Fibroblast of skin of scalp (primary cell): ENCODE data around the gene AKAP6.
"Not testable (repeated sequence)": the region's sequence is repeated elsewhere in the genome, so short reads cannot be mapped to it uniquely, and the experiment has no call there.

ENCODE experiments used
- DNase-seq: peaks from one replicate; pipeline ENCODE4 v3.0.0-alpha.2; 2013

AKAP6 gene

GRCh38 chr14:32370714-32371113 lies 41.6 kb downstream of the AKAP6 start:
- peak; percentile 79 for DNase-seq

- DNase-seq = peak; percentile 96
These were observed 43.1 kb downstream of the AKAP6 start for GRCh38 chr14:32372154-32372553.

- not testable (repeated sequence) for DNase-seq
These were observed 44.1 kb downstream of the AKAP6 start for GRCh38 chr14:32373174-32373573.

GRCh38 chr14:32374155-32374554 lies 45.1 kb downstream of the AKAP6 start:
- peak; percentile 17 for DNase-seq

- no peak for DNase-seq
These were observed 46.6 kb downstream of the AKAP6 start for GRCh38 chr14:32375663-32376062.

GRCh38 chr14:32377046-32377646 lies 48.0 kb downstream of the AKAP6 start:
- DNase-seq = peak; percentile 72

- DNase-seq = no peak
These were observed 49.2 kb downstream of the AKAP6 start for GRCh38 chr14:32378284-32378683.

- no peak for DNase-seq
These were observed 50.3 kb downstream of the AKAP6 start for GRCh38 chr14:32379447-32379846.

GRCh38 chr14:32381869-32382268 lies 52.8 kb downstream of the AKAP6 start:
- no peak for DNase-seq

- peak; percentile 65 for DNase-seq
These were observed 53.6 kb downstream of the AKAP6 start for GRCh38 chr14:32382704-32383103.

- peak; percentile 85 for DNase-seq
These were observed 54.4 kb downstream of the AKAP6 start for GRCh38 chr14:32383364-32384009.

GRCh38 chr14:32384464-32384863 lies 55.4 kb downstream of the AKAP6 start:
- DNase-seq = no peak

- DNase-seq = not testable (repeated sequence)
These were observed 58.2 kb downstream of the AKAP6 start for GRCh38 chr14:32387295-32387694.

- DNase-seq = no peak
These were observed 64.0 kb downstream of the AKAP6 start for GRCh38 chr14:32393119-32393518.

- no peak for DNase-seq
These were observed 64.9 kb downstream of the AKAP6 start for GRCh38 chr14:32394038-32394437.

GRCh38 chr14:32396885-32397284 lies 67.8 kb downstream of the AKAP6 start:
- DNase-seq = no peak

GRCh38 chr14:32397861-32398640 lies 69.0 kb downstream of the AKAP6 start:
- peak; percentile 76 for DNase-seq

- DNase-seq = no peak
These were observed 70.8 kb downstream of the AKAP6 start for GRCh38 chr14:32399920-32400319.

GRCh38 chr14:32400480-32400879 lies 71.4 kb downstream of the AKAP6 start:
- DNase-seq = peak; percentile 72

- no peak for DNase-seq
These were observed 73.9 kb downstream of the AKAP6 start for GRCh38 chr14:32403021-32403420.

GRCh38 chr14:32403688-32404087 lies 74.6 kb downstream of the AKAP6 start:
- peak; percentile 51 for DNase-seq

GRCh38 chr14:32404784-32405573 lies 75.9 kb downstream of the AKAP6 start:
- no peak for DNase-seq

GRCh38 chr14:32405856-32406255 lies 76.8 kb downstream of the AKAP6 start:
- no peak for DNase-seq
